Measurements from ENCODE around the gene EIF2B5. TPM values are rescaled to one million over a fixed set of nuclear protein-coding genes. Genes with fewer than 3 reads are reported as not detected.

Gene EIF2B5
- total and polyA plus RNA-seq, 2 of the 13 experiments (the other 11 are each of a cell fraction or from before 2014, with no cell fraction given): 38.4 to 60.2 TPM

- TF ChIP-seq ZNF318 (CRISPR knock-in tag; IDR thresholded peaks at IDR 0.05) (no peak), ZNF224 (CRISPR knock-in tag; IDR thresholded peaks at IDR 0.05) (no peak), HOXA7 (CRISPR knock-in tag; IDR thresholded peaks at IDR 0.05) (no peak), ATF7-NPFF (CRISPR knock-in tag; IDR thresholded peaks at IDR 0.05; ENCODE audit: low read depth) (no peak; the same call in 1 of the 2 replicates), ZC3H4 (CRISPR knock-in tag; IDR thresholded peaks at IDR 0.05; ENCODE audit: borderline replicate concordance) (no peak), MED8 (CRISPR knock-in tag; IDR thresholded peaks at IDR 0.05; ENCODE audit: insufficient replicate concordance) (no peak), HNF4A (CRISPR knock-in tag; IDR thresholded peaks at IDR 0.05) (no peak), GABPA (IDR thresholded peaks at IDR 0.05; ENCODE audit: low read depth, low read length) (peak; percentile 25; the same call in 1 of the 2 replicates), GABPA (CRISPR knock-in tag; IDR thresholded peaks at IDR 0.05; ENCODE audit: low read depth) (peak; percentile 86), SRSF1 (optimal IDR thresholded peaks at IDR 0.05; ENCODE audit: low read depth, low read length) (no peak)
Observed at GRCh38 chr3:184174646-184175492, 39.7 kb downstream of the EIF2B5 start, which contains the start of gene AP2M1 (continued).
